RPMI8226 (cell line): ENCODE results near the gene CCNT2.
"Not testable (repeated sequence)": the region's sequence is repeated elsewhere in the genome, so short reads cannot be mapped to it uniquely, and the experiment has no call there.

Experiments
- DNase-seq: peaks from one replicate; pipeline ENCODE4 v3.0.0-alpha.2; 2015

The CCNT2 gene

GRCh38 chr2:134919341-134920210 lies 954 bp downstream of the CCNT2 start:
- peak; percentile 53 for DNase-seq

GRCh38 chr2:134924912-134925311 lies 6.3 kb downstream of the CCNT2 start:
- no peak for DNase-seq

- no peak for DNase-seq
Measured at GRCh38 chr2:134926231-134926931, 7.8 kb downstream of the CCNT2 start.

GRCh38 chr2:134927195-134927594 lies 8.6 kb downstream of the CCNT2 start:
- no peak for DNase-seq

GRCh38 chr2:134932864-134933526 lies 14.4 kb downstream of the CCNT2 start:
- no peak for DNase-seq

- DNase-seq = no peak
Measured at GRCh38 chr2:134933732-134934131, 15.1 kb downstream of the CCNT2 start.

- DNase-seq = no peak
Measured at GRCh38 chr2:134934150-134934549, 15.5 kb downstream of the CCNT2 start.

GRCh38 chr2:134934641-134935040 lies 16.0 kb downstream of the CCNT2 start:
- DNase-seq = no peak

- no peak for DNase-seq
Measured at GRCh38 chr2:134936691-134937090, 18.1 kb downstream of the CCNT2 start.

- no peak for DNase-seq
Measured at GRCh38 chr2:134943540-134943939, 24.9 kb downstream of the CCNT2 start.

- no peak for DNase-seq
Measured at GRCh38 chr2:134944975-134945374, 26.4 kb downstream of the CCNT2 start.

- DNase-seq = no peak
Measured at GRCh38 chr2:134946073-134946472, 27.5 kb downstream of the CCNT2 start.

- no peak for DNase-seq
Measured at GRCh38 chr2:134949981-134950708, 31.5 kb downstream of the CCNT2 start.

- DNase-seq = no peak
Measured at GRCh38 chr2:134950886-134951285, 32.3 kb downstream of the CCNT2 start.

- no peak for DNase-seq
Measured at GRCh38 chr2:134952608-134953007, 34.0 kb downstream of the CCNT2 start.

GRCh38 chr2:134954065-134954464 lies 35.4 kb downstream of the CCNT2 start:
- DNase-seq = no peak

- DNase-seq = no peak
Measured at GRCh38 chr2:134955744-134956143, 37.1 kb downstream of the CCNT2 start.

GRCh38 chr2:134957477-134957876 lies 38.9 kb downstream of the CCNT2 start:
- DNase-seq = no peak

GRCh38 chr2:134967166-134967565 lies 48.5 kb downstream of the CCNT2 start:
- not testable (repeated sequence) for DNase-seq

GRCh38 chr2:134973241-134974138 lies 54.9 kb downstream of the CCNT2 start:
- DNase-seq = peak; percentile 44

GRCh38 chr2:134975281-134976009 lies 56.8 kb downstream of the CCNT2 start:
- peak; percentile 91 for DNase-seq
